Lung (tissue), 12 donors: Measurements from ENCODE around the gene ANKZF1. TPM values are rescaled to one million over a fixed set of nuclear protein-coding genes. Genes with fewer than 3 reads are reported as not detected.

ENCODE experiments used
- ATAC-seq: fragments of 200-7000 bp; cut with Tn5 transposase; one replicate; pipeline ENCODE4 v1.9.1; 2020; ENCODE audit warnings: moderate number of reproducible peaks; ENCODE audit not compliant: insufficient read depth, low FRiP score
- DNase-seq, 3 donors: peaks; one replicate each; pipeline ENCODE4 v3.0.0-alpha.2; 2013 to 2017
- H3K27ac ChIP-seq, 2 donors: one replicate each; pipeline ENCODE4 v1.5.1; 2013; ENCODE audit warnings: mild to moderate bottlenecking in 2 of 2, moderate library complexity in 2 of 2, control low read depth in 1 of 2, inconsistent platforms in 1 of 2, low read depth in 1 of 2, low read length in 1 of 2
- H3K27me3 ChIP-seq, 3 donors: one replicate each; pipeline ENCODE4 v1.5.1; 2013; ENCODE audit warnings: low read length in 2 of 3; ENCODE audit not compliant: control insufficient read depth in 3 of 3, insufficient read depth in 3 of 3
- H3K36me3 ChIP-seq, 4 donors: one replicate each; pipeline ENCODE4 v1.5.1; 2013; ENCODE audit warnings: low read length in 4 of 4, mild to moderate bottlenecking in 1 of 4, moderate library complexity in 1 of 4; ENCODE audit not compliant: control insufficient read depth in 4 of 4, insufficient read depth in 4 of 4
- H3K4me1 ChIP-seq, 5 donors: one replicate each; pipeline ENCODE4 v1.5.1; 2013; ENCODE audit warnings: low read length in 5 of 5, mild to moderate bottlenecking in 2 of 5, moderate library complexity in 1 of 5; ENCODE audit not compliant: control insufficient read depth in 5 of 5, insufficient read depth in 5 of 5
- H3K4me3 ChIP-seq: one replicate; pipeline ENCODE4 v1.5.1; 2013; ENCODE audit warnings: mild to moderate bottlenecking, control low read depth, moderate library complexity
- H3K9ac ChIP-seq, 2 donors: one replicate each; pipeline ENCODE4 v1.5.1; 2013; ENCODE audit warnings: low read length in 2 of 2, control low read depth in 1 of 2; ENCODE audit not compliant: insufficient read depth in 1 of 2
- H3K9me3 ChIP-seq, 4 donors: one replicate each; pipeline ENCODE4 v1.5.1; 2013; ENCODE audit warnings: low read length in 3 of 4, mild to moderate bottlenecking in 1 of 4, moderate library complexity in 1 of 4; ENCODE audit not compliant: control insufficient read depth in 4 of 4, insufficient read depth in 3 of 4
- WGBS, 2 donors: extraction: QIAGEN DNeasy Blood & Tissue Kit; methylation state at CpG; one replicate each; pipeline ENCODE4 v1.1.7; 2013; 5-methylcytosine and 5-hydroxymethylcytosine counted together
- polyA plus RNA-seq, 2 donors: library from polyadenylated mRNA; stranded (reverse); fragments of 200-250 nt; gene quantifications; one replicate each; pipeline ENCODE4 v1.2.1, GENCODE V29; 2013
- total RNA-seq, 2 donors: library from RNA; depleted of rRNA in 1 of 2; stranded (reverse); fragments of >200 nt in 1 of 2; gene quantifications; one replicate each; pipeline ENCODE4 v1.2.1, GENCODE V29; 2014 to 2021
- TF ChIP-seq, protein P1 (sequence below): IDR thresholded peaks from 2 replicates; pipeline ENCODE4 v1.5.1; 2012; ENCODE audit warnings: mild to moderate bottlenecking; ENCODE audit errors: control extremely low read depth, extremely low read depth
- donor health status: control.
- donor health status: control.
- donor health status: Bipolar disorder and iron deficiency.
- donor health status: healthy.
- donor health status: DM: yes; HTN: yes; CAD: no.

Gene ANKZF1
- total and polyA plus RNA-seq, 4 donors, result 22.3 to 101 (median 34.2) TPM

DNA sequence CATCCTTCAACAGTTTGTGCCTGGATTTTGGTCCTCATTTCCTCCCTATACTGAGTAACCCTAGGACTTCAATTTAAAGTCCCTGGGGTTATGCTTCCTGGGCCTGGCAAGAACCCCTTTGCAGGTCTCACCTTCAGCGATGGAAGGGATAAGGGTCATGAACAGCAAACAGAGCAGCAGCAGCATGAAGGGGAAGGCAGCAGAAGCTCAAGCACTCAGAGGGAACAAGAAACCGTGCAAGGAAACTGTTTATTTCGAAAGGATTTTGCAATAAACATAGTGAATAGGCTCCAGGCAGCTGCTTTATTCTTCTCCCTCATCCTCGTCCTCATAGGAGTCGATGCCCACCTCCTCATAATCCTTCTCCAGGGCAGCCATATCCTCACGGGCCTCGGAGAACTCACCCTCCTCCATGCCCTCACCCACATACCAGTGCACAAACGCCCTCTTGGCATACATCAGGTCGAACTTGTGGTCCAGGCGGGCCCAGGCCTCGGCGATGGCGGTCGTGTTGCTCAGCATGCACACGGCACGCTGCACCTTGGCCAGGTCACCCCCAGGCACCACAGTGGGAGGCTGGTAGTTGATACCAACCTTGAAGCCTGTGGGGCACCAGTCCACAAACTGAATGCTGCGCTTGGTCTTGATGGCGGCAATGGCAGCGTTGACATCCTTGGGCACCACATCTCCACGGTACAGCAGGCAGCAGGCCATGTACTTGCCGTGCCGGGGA is 20.6 kb downstream of the ANKZF1 start:
- WGBS, 2 donors, result 58 to 69% methylated on average over 22 of the region's 22 CpGs
- H3K9me3 ChIP-seq, result no peaks in the 10 kb centered on the region
- peaks cover 0 to 30% (median 23%) of the 10 kb centered on the region in 3 donors for H3K27me3 ChIP-seq
- TF ChIP-seq, protein P1, sequence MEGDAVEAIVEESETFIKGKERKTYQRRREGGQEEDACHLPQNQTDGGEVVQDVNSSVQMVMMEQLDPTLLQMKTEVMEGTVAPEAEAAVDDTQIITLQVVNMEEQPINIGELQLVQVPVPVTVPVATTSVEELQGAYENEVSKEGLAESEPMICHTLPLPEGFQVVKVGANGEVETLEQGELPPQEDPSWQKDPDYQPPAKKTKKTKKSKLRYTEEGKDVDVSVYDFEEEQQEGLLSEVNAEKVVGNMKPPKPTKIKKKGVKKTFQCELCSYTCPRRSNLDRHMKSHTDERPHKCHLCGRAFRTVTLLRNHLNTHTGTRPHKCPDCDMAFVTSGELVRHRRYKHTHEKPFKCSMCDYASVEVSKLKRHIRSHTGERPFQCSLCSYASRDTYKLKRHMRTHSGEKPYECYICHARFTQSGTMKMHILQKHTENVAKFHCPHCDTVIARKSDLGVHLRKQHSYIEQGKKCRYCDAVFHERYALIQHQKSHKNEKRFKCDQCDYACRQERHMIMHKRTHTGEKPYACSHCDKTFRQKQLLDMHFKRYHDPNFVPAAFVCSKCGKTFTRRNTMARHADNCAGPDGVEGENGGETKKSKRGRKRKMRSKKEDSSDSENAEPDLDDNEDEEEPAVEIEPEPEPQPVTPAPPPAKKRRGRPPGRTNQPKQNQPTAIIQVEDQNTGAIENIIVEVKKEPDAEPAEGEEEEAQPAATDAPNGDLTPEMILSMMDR, result no peak
- ATAC-seq, result no peak
- H3K4me1 ChIP-seq, result peaks cover 0 to 50% (median 35%) of the 10 kb centered on the region in 5 donors
- no peak overlapping the region for H3K4me3 ChIP-seq
- peak in 1 of 3 donors; percentile 28 for DNase-seq
- H3K27ac ChIP-seq, result peak overlapping the region; percentile 25 to 93
- peak overlapping the region; percentile 31 to 81 for H3K9ac ChIP-seq
- H3K36me3 ChIP-seq, result peaks cover 0 to 15% (median 11%) of the 10 kb centered on the region in 4 donors

- Histone ChIP-seq H3K4me1 (peaks cover 0 to 39% (median 35%) of the 10 kb centered on the region in 5 donors), H3K4me3 (no peak overlapping the region), H3K9ac (no peak overlapping the region), H3K9me3 (no peaks in the 10 kb centered on the region), H3K36me3 (peaks cover 0 to 14% (median 11%) of the 10 kb centered on the region in 4 donors), H3K27ac (peak overlapping the region in 1 of 2 donors; percentile 13), H3K27me3 (peaks cover 0 to 43% (median 35%) of the 10 kb centered on the region in 3 donors)
- ATAC-seq (no peak), DNase-seq (no peak)
- WGBS, 2 donors, result 36 to 69% methylated on average over 6 of the region's 6 CpGs
- TF ChIP-seq, protein P1, result no peak
Observed at GRCh38 chr2:219251656-219252055, 22.1 kb downstream of the ANKZF1 start.

- Histone ChIP-seq H3K36me3 (peaks cover 0 to 12% (median 10%) of the 10 kb centered on the region in 4 donors), H3K27ac (peak overlapping the region in 1 of 2 donors; percentile 13), H3K9me3 (no peaks in the 10 kb centered on the region), H3K4me1 (peaks cover 0 to 37% (median 35%) of the 10 kb centered on the region in 5 donors), H3K27me3 (peaks cover 0 to 43% (median 35%) of the 10 kb centered on the region in 3 donors), H3K4me3 (no peak overlapping the region), H3K9ac (no peak overlapping the region)
- no peak for DNase-seq
- WGBS, 2 donors, result 60 to 69% methylated on average over 5 of the region's 5 CpGs
- no peak for ATAC-seq
- TF ChIP-seq, protein P1, result no peak
Observed at GRCh38 chr2:219252084-219252483, 22.5 kb downstream of the ANKZF1 start.
